Measurements from ENCODE around the gene DAB1.

The DAB1 gene

GRCh38 chr1:57316861-57317260, 107.0 kb downstream of the DAB1 start:
- DNase-seq (ENCODE audit: low read depth in 2 of 2) = no peak

- no peak for DNase-seq (ENCODE audit: low read depth in 2 of 2)
Observed at GRCh38 chr1:57316291-57316690, 107.6 kb downstream of the DAB1 start.

- no peak for DNase-seq (ENCODE audit: low read depth in 2 of 2)
Observed at GRCh38 chr1:57312869-57313268, 111.0 kb downstream of the DAB1 start.

GRCh38 chr1:57311411-57311810, 112.4 kb downstream of the DAB1 start:
- DNase-seq (ENCODE audit: low read depth in 2 of 2) = no peak

- no peak for DNase-seq (ENCODE audit: low read depth in 2 of 2)
Observed at GRCh38 chr1:57311006-57311405, 112.9 kb downstream of the DAB1 start.

- DNase-seq (ENCODE audit: low read depth in 2 of 2) = no peak
Observed at GRCh38 chr1:57309630-57310029, 114.2 kb downstream of the DAB1 start.

GRCh38 chr1:57307392-57308170, 116.3 kb downstream of the DAB1 start:
- peak; percentile 1 to 15 for DNase-seq (ENCODE audit: low read depth in 2 of 2)

- DNase-seq (ENCODE audit: low read depth in 2 of 2) = no peak
Observed at GRCh38 chr1:57304591-57304990, 119.3 kb downstream of the DAB1 start.

GRCh38 chr1:57302812-57303596, 120.9 kb downstream of the DAB1 start:
- DNase-seq (ENCODE audit: low read depth in 2 of 2) = no peak

- no peak for DNase-seq (ENCODE audit: low read depth in 2 of 2)
Observed at GRCh38 chr1:57300186-57300585, 123.7 kb downstream of the DAB1 start.

GRCh38 chr1:57296726-57297250, 127.1 kb downstream of the DAB1 start:
- DNase-seq (ENCODE audit: low read depth in 2 of 2) = no peak

GRCh38 chr1:57295326-57295725, 128.5 kb downstream of the DAB1 start:
- no peak for DNase-seq (ENCODE audit: low read depth in 2 of 2)

GRCh38 chr1:57294177-57294576, 129.7 kb downstream of the DAB1 start:
- no peak for DNase-seq (ENCODE audit: low read depth in 2 of 2)

- no peak for DNase-seq (ENCODE audit: low read depth in 2 of 2)
Observed at GRCh38 chr1:57293214-57293613, 130.6 kb downstream of the DAB1 start.

- DNase-seq (ENCODE audit: low read depth in 2 of 2) = no peak
Observed at GRCh38 chr1:57289781-57290180, 134.1 kb downstream of the DAB1 start.

GRCh38 chr1:57285992-57286391, 137.9 kb downstream of the DAB1 start:
- no peak for DNase-seq (ENCODE audit: low read depth in 2 of 2)

GRCh38 chr1:57282411-57282810, 141.4 kb downstream of the DAB1 start:
- DNase-seq (ENCODE audit: low read depth in 2 of 2) = no peak

- DNase-seq (ENCODE audit: low read depth in 2 of 2) = no peak
Observed at GRCh38 chr1:57281324-57281723, 142.5 kb downstream of the DAB1 start.

- DNase-seq (ENCODE audit: low read depth in 2 of 2) = no peak
Observed at GRCh38 chr1:57279909-57280666, 143.8 kb downstream of the DAB1 start.

- no peak for DNase-seq (ENCODE audit: low read depth in 2 of 2)
Observed at GRCh38 chr1:57278558-57278957, 145.3 kb downstream of the DAB1 start.

GRCh38 chr1:57277681-57278080, 146.2 kb downstream of the DAB1 start:
- DNase-seq (ENCODE audit: low read depth in 2 of 2) = no peak

GRCh38 chr1:57276918-57277317, 146.9 kb downstream of the DAB1 start:
- no peak for DNase-seq (ENCODE audit: low read depth in 2 of 2)

All from stimulated activated CD8-positive, alpha-beta memory T cell treated with anti-CD3 and anti-CD28 coated beads, Interleukin-15, amount 100 ng/mL, for 48 hours (primary cell).